CD4-positive, CD25-positive, alpha-beta regulatory T cell (primary cell): Measurements from ENCODE around the gene NDUFAF5. TPM values are rescaled to one million over a fixed set of nuclear protein-coding genes. Genes with fewer than 3 reads are reported as not detected.

ENCODE experiments used
- ATAC-seq, 2 donors: fragments of 150-1000 bp; cut with Tn5 transposase; one replicate each; pipeline ENCODE4 v1.10.0; 2021; ENCODE audit warnings: low read depth in 2 of 2, moderate number of reproducible peaks in 2 of 2, moderate library complexity in 1 of 2
- DNase-seq, 3 donors: peaks; one replicate each; pipeline versions ENCODE4 v3.0.0 to v3.0.0-alpha.2; 2012 to 2022; ENCODE audit warnings: mixed read lengths in 1 of 3
- H3K27ac ChIP-seq: one replicate; pipeline ENCODE4 v1.7.0; 2013; ENCODE audit warnings: mild to moderate bottlenecking, low read length; ENCODE audit not compliant: insufficient read depth, poor library complexity, severe bottlenecking
- H3K27me3 ChIP-seq: one replicate; pipeline ENCODE4 v1.7.0; 2013; ENCODE audit warnings: low read length; ENCODE audit not compliant: control insufficient read depth, insufficient read depth
- H3K36me3 ChIP-seq: one replicate; pipeline ENCODE4 v1.7.0; 2013; ENCODE audit warnings: mild to moderate bottlenecking, low read length, moderate library complexity; ENCODE audit not compliant: control insufficient read depth, insufficient read depth
- H3K4me1 ChIP-seq: 2 replicates; pipeline ENCODE4 v1.7.0; 2013; ENCODE audit warnings: mild to moderate bottlenecking, low read length; ENCODE audit not compliant: insufficient read depth, control insufficient read depth, poor library complexity, severe bottlenecking
- H3K4me3 ChIP-seq: one replicate; pipeline ENCODE4 v1.7.0; 2013; ENCODE audit warnings: low read depth, mild to moderate bottlenecking, low read length, moderate library complexity
- H3K9me3 ChIP-seq, 2 experiments: 1 replicate in 1 of 2; 2 replicates in 1 of 2; pipeline ENCODE4 v1.7.0; 2013; ENCODE audit warnings: low read length in 2 of 2, mild to moderate bottlenecking in 1 of 2, moderate library complexity in 1 of 2; ENCODE audit not compliant: control insufficient read depth in 2 of 2
- H3K27ac Mint-ChIP-seq, 3 donors: one replicate each; pipeline ENCODE4 v1.8.0; 2020 to 2022; ENCODE audit warnings: mild to moderate bottlenecking in 3 of 3, mixed read lengths in 3 of 3, moderate library complexity in 2 of 3
- H3K27me3 Mint-ChIP-seq: one replicate; pipeline ENCODE4 v1.8.0; 2022; ENCODE audit warnings: mild to moderate bottlenecking, mixed read lengths
- H3K36me3 Mint-ChIP-seq: one replicate; pipeline ENCODE4 v1.8.0; 2020; ENCODE audit warnings: mixed read lengths
- H3K4me1 Mint-ChIP-seq, 4 donors: one replicate each; pipeline ENCODE4 v1.8.0; 2020 to 2022; ENCODE audit warnings: mixed read lengths in 4 of 4, mild to moderate bottlenecking in 1 of 4
- H3K4me3 Mint-ChIP-seq, 4 donors: one replicate each; pipeline ENCODE4 v1.8.0; 2020 to 2022; ENCODE audit warnings: mild to moderate bottlenecking in 4 of 4, mixed read lengths in 4 of 4, moderate library complexity in 3 of 4
- H3K9me3 Mint-ChIP-seq, 7 donors: one replicate each; pipeline ENCODE4 v1.8.0; 2020 to 2022; ENCODE audit warnings: mixed read lengths in 7 of 7, mild to moderate bottlenecking in 3 of 7, moderate library complexity in 2 of 7
- polyA plus RNA-seq, 4 donors: library from polyadenylated mRNA; unstranded; fragments of 300-500 nt; fragmentation: Illumina TruSeq; gene quantifications; one replicate each; pipeline ENCODE4 v1.2.3, GENCODE V29; 2021
- total RNA-seq: library from RNA; stranded (reverse); gene quantifications from one replicate; pipeline ENCODE4 v1.2.3, GENCODE V29; 2022

NDUFAF5 gene
- total and polyA plus RNA-seq, 5 donors from 2014 or later: 7.3 to 51.4 (median 12.0) TPM

DNA sequence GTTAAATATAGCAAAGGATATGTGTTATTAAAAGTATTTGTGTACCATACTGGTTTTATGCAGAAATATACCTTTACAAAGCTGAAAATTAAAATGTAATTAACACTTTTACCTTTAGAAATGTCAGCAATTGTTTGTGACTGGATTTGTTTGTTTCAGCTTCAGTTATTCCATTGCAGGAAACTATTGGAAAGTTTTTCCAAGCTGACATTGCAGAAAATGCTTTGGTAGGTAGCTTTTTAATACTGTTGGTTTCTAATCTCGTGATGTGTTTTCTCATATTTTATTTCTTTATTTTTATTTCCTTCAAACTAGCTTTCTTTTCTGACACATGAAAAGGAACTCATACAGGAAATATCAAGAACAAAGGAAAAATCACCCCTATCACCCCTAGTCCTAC, 8.2 kb downstream of the NDUFAF5 start:
- Mint-ChIP-seq H3K27ac (no peak overlapping the region), H3K27me3 (no peaks in the 10 kb centered on the region), H3K4me1 (peaks cover 9 to 26% (median 21%) of the 10 kb centered on the region in 4 donors), H3K36me3 (peaks cover 43% of the 10 kb centered on the region), H3K4me3 (no peak overlapping the region), H3K9me3 (no peaks in the 10 kb centered on the region)
- Histone ChIP-seq H3K4me3 (no peak overlapping the region), H3K36me3 (peaks cover 74% of the 10 kb centered on the region), H3K4me1 (no peaks in the 10 kb centered on the region), H3K27me3 (no peaks in the 10 kb centered on the region), H3K27ac (no peak overlapping the region), H3K9me3 (no peaks in the 10 kb centered on the region)
- ATAC-seq: no peak
- DNase-seq: no peak

DNA sequence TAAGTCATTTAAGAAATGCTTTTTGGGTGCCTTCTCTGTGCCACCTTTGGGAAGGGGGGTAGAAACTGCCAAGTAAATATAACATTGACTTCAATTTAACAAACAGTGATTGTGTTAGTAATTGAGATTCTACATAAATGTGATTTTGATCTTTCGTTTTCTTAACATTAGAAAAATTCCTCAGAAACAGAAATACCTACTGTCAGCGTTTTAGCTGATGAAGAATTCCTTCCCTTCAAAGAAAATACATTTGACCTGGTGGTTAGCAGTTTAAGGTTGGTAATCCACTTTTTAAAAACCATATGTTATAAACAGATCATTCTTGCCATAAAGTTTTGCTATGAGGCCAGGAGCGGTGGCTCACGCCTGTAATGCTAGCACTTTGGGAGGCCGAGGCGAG, 9.8 kb downstream of the NDUFAF5 start:
- no peak overlapping the region for H3K4me3 Mint-ChIP-seq
- H3K4me1 ChIP-seq: no peaks in the 10 kb centered on the region
- H3K4me3 ChIP-seq: no peak overlapping the region
- DNase-seq (no peak), ATAC-seq (no peak)
- H3K9me3 ChIP-seq: no peaks in the 10 kb centered on the region
- H3K27ac Mint-ChIP-seq: no peak overlapping the region
- peaks cover 7 to 20% (median 17%) of the 10 kb centered on the region in 4 donors for H3K4me1 Mint-ChIP-seq
- H3K27ac ChIP-seq: no peak overlapping the region
- H3K9me3 Mint-ChIP-seq: no peaks in the 10 kb centered on the region
- no peaks in the 10 kb centered on the region for H3K27me3 ChIP-seq
- H3K36me3 ChIP-seq: peaks cover 82% of the 10 kb centered on the region
- peaks cover 45% of the 10 kb centered on the region for H3K36me3 Mint-ChIP-seq
- no peaks in the 10 kb centered on the region for H3K27me3 Mint-ChIP-seq

DNA sequence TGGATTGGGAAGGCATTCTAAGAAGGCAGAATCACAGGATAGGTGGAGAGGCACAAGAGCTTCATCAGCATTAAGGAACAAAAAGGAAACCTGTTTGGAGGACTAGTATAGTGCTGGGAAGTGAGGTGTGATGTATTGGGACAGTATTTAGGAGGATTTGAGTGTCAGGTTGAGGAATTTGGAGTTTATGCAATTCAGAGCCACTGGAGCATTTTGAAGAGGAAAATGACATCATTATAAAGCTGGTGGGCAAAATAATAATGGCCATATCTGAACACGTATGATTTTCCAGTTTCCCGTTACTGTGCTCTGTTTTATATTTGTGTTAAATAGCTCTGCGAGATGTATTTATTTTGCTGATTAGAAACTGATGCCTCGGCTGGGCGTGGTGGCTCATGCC, 14.2 kb downstream of the NDUFAF5 start:
- ATAC-seq (no peak), DNase-seq (no peak)
- Mint-ChIP-seq H3K36me3 (peaks cover 37% of the 10 kb centered on the region), H3K4me3 (no peak overlapping the region), H3K27me3 (no peaks in the 10 kb centered on the region), H3K4me1 (peaks cover 0 to 6% (median 3%) of the 10 kb centered on the region in 4 donors), H3K9me3 (no peaks in the 10 kb centered on the region), H3K27ac (peak overlapping the region in 1 of 3 donors; percentile 17)
- peaks cover 73% of the 10 kb centered on the region for H3K36me3 ChIP-seq
- no peaks in the 10 kb centered on the region for H3K27me3 ChIP-seq
- no peak overlapping the region for H3K4me3 ChIP-seq
- no peaks in the 10 kb centered on the region for H3K9me3 ChIP-seq
- no peak overlapping the region for H3K27ac ChIP-seq
- no peaks in the 10 kb centered on the region for H3K4me1 ChIP-seq

DNA sequence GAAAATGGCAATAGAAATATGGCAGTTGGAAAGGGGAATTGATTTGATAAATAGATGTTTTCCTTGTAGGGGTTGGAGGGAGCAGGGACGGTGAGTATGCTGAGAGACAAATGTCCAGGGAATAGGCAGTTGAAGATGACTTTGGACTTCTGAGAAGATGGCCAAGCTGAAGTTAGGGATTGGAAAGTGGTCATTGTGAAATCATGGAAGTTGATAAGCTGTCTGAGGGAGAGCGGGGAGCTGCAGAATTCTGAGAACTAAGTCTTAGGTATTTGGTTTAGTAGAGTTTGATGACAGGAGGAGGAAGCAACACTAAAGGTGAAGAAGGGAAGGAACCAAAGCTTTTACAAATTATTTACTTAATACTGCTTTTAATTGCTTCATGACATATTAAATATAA, 15.1 kb downstream of the NDUFAF5 start:
- H3K9me3 ChIP-seq: no peaks in the 10 kb centered on the region
- peaks cover 0 to 6% (median 3%) of the 10 kb centered on the region in 4 donors for H3K4me1 Mint-ChIP-seq
- H3K4me3 Mint-ChIP-seq: no peak overlapping the region
- H3K27ac Mint-ChIP-seq: peak overlapping the region; percentile 5 to 72 (median 17)
- peaks cover 37% of the 10 kb centered on the region for H3K36me3 Mint-ChIP-seq
- no peak for DNase-seq
- no peak for ATAC-seq
- no peaks in the 10 kb centered on the region for H3K27me3 Mint-ChIP-seq
- no peaks in the 10 kb centered on the region for H3K27me3 ChIP-seq
- no peaks in the 10 kb centered on the region for H3K9me3 Mint-ChIP-seq
- peaks cover 74% of the 10 kb centered on the region for H3K36me3 ChIP-seq
- H3K27ac ChIP-seq: no peak overlapping the region
- no peaks in the 10 kb centered on the region for H3K4me1 ChIP-seq
- H3K4me3 ChIP-seq: no peak overlapping the region

DNA sequence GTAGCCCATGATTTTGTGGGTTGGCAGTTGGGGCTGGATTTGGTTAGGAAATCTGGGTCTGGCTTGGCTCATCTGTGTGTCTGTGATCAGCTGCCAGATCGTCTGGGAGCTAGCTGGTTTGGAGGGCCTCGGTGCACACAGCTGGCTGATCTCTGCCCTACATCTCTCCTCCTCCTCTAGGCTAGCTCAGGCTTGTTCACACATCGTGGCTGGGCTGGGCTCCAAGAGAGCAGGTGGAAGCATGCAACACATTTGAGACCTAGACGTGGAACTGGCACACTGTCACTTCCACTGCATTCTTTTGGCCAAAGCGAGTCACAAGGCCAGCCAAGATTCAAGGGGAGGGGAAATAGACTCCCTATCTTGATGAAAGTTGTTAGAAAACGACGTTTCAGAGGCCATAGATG, 15.9 kb downstream of the NDUFAF5 start:
- H3K4me3 ChIP-seq: no peak overlapping the region
- DNase-seq (no peak), ATAC-seq (no peak)
- Mint-ChIP-seq H3K4me1 (peaks cover 0 to 6% (median 3%) of the 10 kb centered on the region in 4 donors), H3K9me3 (no peaks in the 10 kb centered on the region), H3K4me3 (no peak overlapping the region), H3K27ac (no peak overlapping the region), H3K36me3 (peaks cover 32% of the 10 kb centered on the region), H3K27me3 (no peaks in the 10 kb centered on the region)
- no peaks in the 10 kb centered on the region for H3K4me1 ChIP-seq
- no peaks in the 10 kb centered on the region for H3K27me3 ChIP-seq
- no peak overlapping the region for H3K27ac ChIP-seq
- peaks cover 72% of the 10 kb centered on the region for H3K36me3 ChIP-seq
- no peaks in the 10 kb centered on the region for H3K9me3 ChIP-seq

DNA sequence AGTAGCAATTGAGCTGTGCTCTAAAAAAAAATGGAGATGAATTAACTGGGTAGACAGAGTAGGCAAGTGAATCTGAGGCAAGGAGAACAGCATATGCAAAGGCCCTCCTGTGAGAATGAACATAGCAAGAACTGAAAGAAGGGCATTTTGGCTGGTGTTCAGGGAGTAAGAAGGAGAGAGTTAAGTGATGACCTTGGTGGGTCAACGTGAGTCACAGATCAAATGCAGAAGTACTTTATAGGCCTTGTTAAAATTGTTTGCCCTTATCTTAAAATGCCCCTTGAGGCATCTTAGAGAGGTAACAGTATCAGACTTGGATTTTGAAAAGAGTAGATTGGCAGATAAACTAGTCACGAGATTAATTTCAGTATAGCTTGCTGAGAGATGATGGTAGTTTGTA, 24.5 kb downstream of the NDUFAF5 start:
- no peaks in the 10 kb centered on the region for H3K27me3 Mint-ChIP-seq
- peaks cover 83% of the 10 kb centered on the region for H3K36me3 ChIP-seq
- no peaks in the 10 kb centered on the region for H3K9me3 ChIP-seq
- H3K27ac Mint-ChIP-seq: no peak overlapping the region
- no peak overlapping the region for H3K4me3 Mint-ChIP-seq
- no peaks in the 10 kb centered on the region for H3K4me1 ChIP-seq
- ATAC-seq (no peak), DNase-seq (no peak)
- no peak overlapping the region for H3K27ac ChIP-seq
- H3K27me3 ChIP-seq: no peaks in the 10 kb centered on the region
- no peaks in the 10 kb centered on the region for H3K9me3 Mint-ChIP-seq
- H3K4me3 ChIP-seq: no peak overlapping the region
- peaks cover 0 to 2% (median 0%) of the 10 kb centered on the region in 4 donors for H3K4me1 Mint-ChIP-seq
- peaks cover 17% of the 10 kb centered on the region for H3K36me3 Mint-ChIP-seq

DNA sequence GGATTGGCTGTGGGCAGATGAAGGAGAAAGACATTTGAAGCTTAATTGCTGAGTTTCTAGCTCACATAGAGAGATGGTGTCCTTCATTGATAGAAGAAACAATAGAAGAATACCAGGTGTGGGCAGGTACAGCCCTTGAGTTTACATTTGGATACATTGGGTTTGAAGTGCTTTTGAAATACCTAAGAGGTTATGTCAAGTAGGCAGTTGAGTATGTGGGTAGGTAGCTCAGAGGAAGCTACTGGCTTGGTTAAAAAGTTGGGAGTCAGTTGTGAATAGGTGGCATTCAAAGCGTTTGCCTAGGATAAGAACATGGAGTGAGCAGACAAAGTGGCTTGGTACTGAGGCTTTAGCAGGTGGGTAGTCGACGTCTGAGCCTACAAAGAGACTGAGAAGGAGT, 25.0 kb downstream of the NDUFAF5 start:
- peaks cover 0 to 2% (median 0%) of the 10 kb centered on the region in 4 donors for H3K4me1 Mint-ChIP-seq
- no peak for DNase-seq
- no peak overlapping the region for H3K27ac Mint-ChIP-seq
- H3K36me3 Mint-ChIP-seq: peaks cover 18% of the 10 kb centered on the region
- no peaks in the 10 kb centered on the region for H3K9me3 ChIP-seq
- no peak overlapping the region for H3K4me3 ChIP-seq
- H3K27ac ChIP-seq: no peak overlapping the region
- H3K4me3 Mint-ChIP-seq: no peak overlapping the region
- no peaks in the 10 kb centered on the region for H3K4me1 ChIP-seq
- ATAC-seq: no peak
- no peaks in the 10 kb centered on the region for H3K27me3 Mint-ChIP-seq
- no peaks in the 10 kb centered on the region for H3K9me3 Mint-ChIP-seq
- no peaks in the 10 kb centered on the region for H3K27me3 ChIP-seq
- peaks cover 83% of the 10 kb centered on the region for H3K36me3 ChIP-seq

DNA sequence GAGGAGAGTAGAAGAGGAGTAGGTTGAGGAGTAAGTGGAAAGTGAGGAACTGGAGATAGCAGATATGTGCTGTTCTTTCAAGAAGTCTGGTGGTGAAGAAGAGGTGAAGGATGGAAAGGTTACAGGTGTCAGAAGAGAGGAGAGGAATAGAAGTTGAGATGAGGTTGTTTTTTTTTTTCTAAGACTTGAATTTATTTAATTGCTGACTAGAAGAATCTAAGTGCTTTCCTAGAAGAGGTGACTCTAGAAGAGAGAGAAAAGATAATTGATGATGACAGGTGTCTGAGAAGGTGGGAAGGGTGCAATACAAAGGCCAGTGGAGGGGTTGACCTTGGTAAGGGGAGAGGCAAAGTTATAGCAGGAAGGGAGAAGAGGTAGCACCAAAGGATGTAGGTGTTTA, 25.6 kb downstream of the NDUFAF5 start:
- no peak overlapping the region for H3K4me3 ChIP-seq
- H3K27ac ChIP-seq: no peak overlapping the region
- H3K9me3 ChIP-seq: no peaks in the 10 kb centered on the region
- Mint-ChIP-seq H3K4me1 (peaks cover 0 to 2% (median under 1%) of the 10 kb centered on the region in 4 donors), H3K4me3 (no peak overlapping the region), H3K27me3 (no peaks in the 10 kb centered on the region), H3K36me3 (peaks cover 21% of the 10 kb centered on the region), H3K9me3 (no peaks in the 10 kb centered on the region), H3K27ac (no peak overlapping the region)
- no peak for ATAC-seq
- peaks cover 83% of the 10 kb centered on the region for H3K36me3 ChIP-seq
- H3K27me3 ChIP-seq: no peaks in the 10 kb centered on the region
- DNase-seq: no peak
- no peaks in the 10 kb centered on the region for H3K4me1 ChIP-seq
